Measurements from ENCODE around the gene TJP3. TPM values are rescaled to one million over a fixed set of nuclear protein-coding genes. Genes with fewer than 3 reads are reported as not detected.
A peak's percentile ranks its signal among the peaks of the same experiment; 100 is the strongest.

Gene TJP3
- total and polyA plus RNA-seq, 10 of the 15 experiments (the other 5 are each of a cell fraction or from before 2014, with no cell fraction given): 0.04 to 1.2 (median 0.29) TPM; not detected in 6

GRCh38 chr19:3707868-3708206 is 347 bp upstream of the TJP3 start (continued):
- TF ChIP-seq RAD21 (IDR thresholded peaks at IDR 0.05; ENCODE audit: insufficient read depth, low read depth, low read length) (no peak), ZBTB11 (CRISPR knock-in tag; IDR thresholded peaks at IDR 0.05) (no peak), WRNIP1 (IDR thresholded peaks at IDR 0.05; ENCODE audit: borderline replicate concordance, low read depth, low read length) (no peak), E4F1 (IDR thresholded peaks at IDR 0.05; ENCODE audit: borderline replicate concordance, partially characterized antibody) (no peak), ZBED1 (IDR thresholded peaks at IDR 0.05; ENCODE audit: borderline replicate concordance) (no peak)

- ChIA-PET RAD21 (ENCODE audit: unreplicated experiment) (interaction anchor here (0.7 to 1.1 kb wide), 2 partner anchors 14 to 225 kb away, joined by 3 read pairs; no protein-coding TSS in a partner anchor), CTCF (interaction anchor here (0.8 kb wide), 1 partner anchor 225 kb away, joined by 4 read pairs; no protein-coding TSS in a partner anchor), SMC1A (ENCODE audit: uncharacterized antibody, unreplicated experiment) (no interaction called here), POLR2A (interaction anchor here (0.7 kb wide), 1 partner anchor 207 kb away, joined by 3 read pairs; no protein-coding TSS in a partner anchor)
- Histone ChIP-seq H3K79me2 (ENCODE audit: control insufficient read depth, insufficient read depth, low read length) (no peaks in the 10 kb centered on the region), H3K4me3 (no peak overlapping the region), H3K36me3 (ENCODE audit: control insufficient read depth in 2 of 2, insufficient read depth in 2 of 2, low read length in 1 of 2) (no peaks in the 10 kb centered on the region), H4K20me1 (ENCODE audit: control insufficient read depth, insufficient read depth) (no peaks in the 10 kb centered on the region), H3K4me1 (ENCODE audit: control insufficient read depth, insufficient read depth, low read length) (no peaks in the 10 kb centered on the region), H2AFZ (ENCODE audit: control insufficient read depth, low read depth, low read length) (no peak overlapping the region), H3K27ac (ENCODE audit: control insufficient read depth, insufficient read depth) (no peak overlapping the region), H3K9me3 (replicated peaks; ENCODE audit: control insufficient read depth, insufficient read depth, low read length) (no peaks in the 10 kb centered on the region), H3K27me3 (replicated peaks in 1 of 2; ENCODE audit: control insufficient read depth in 2 of 2, insufficient read depth in 2 of 2, low read length in 1 of 2) (no peaks in the 10 kb centered on the region), H3K4me2 (ENCODE audit: control insufficient read depth, insufficient read depth) (no peak overlapping the region), H3K9ac (ENCODE audit: control insufficient read depth, insufficient read depth, low read length) (no peak overlapping the region)
- intact Hi-C loops (cut with micrococcal nuclease; ENCODE audit: unreplicated experiment) (loop anchor here (5.0 kb wide), 1 partner anchor 492 kb away; no protein-coding TSS in a partner anchor), in situ Hi-C loops (cut with MboI) (no loop called here)
- no TSS peak for BruUV-seq (replicated peaks)
- no peak for FAIRE-seq
- 43% methylated on average over 20 of the region's 20 CpGs for WGBS (ENCODE audit: insufficient coverage, insufficient replicate concordance, low lambda C conversion rate, missing lambda C conversion rate)
- peak; percentile 52 for ATAC-seq
- DNase-seq (ENCODE audit: low read depth, low spot score): no peak
- TF ChIP-seq ZNF274 (IDR thresholded peaks at IDR 0.05; ENCODE audit: insufficient read depth, insufficient read length) (no peak), BACH1 (IDR thresholded peaks at IDR 0.05; ENCODE audit: borderline replicate concordance) (no peak), ATF7 (IDR thresholded peaks at IDR 0.05; ENCODE audit: low read depth) (no peak), CBX3 (IDR thresholded peaks at IDR 0.05; ENCODE audit: borderline replicate concordance, low read depth) (no peak), HCFC1 (IDR thresholded peaks at IDR 0.05; ENCODE audit: low read length) (no peak), MTA2 (IDR thresholded peaks at IDR 0.05; ENCODE audit: low read depth) (no peak), NFYA (IDR thresholded peaks at IDR 0.05; ENCODE audit: borderline replicate concordance, low read depth, low read length) (no peak), KDM1A (IDR thresholded peaks at IDR 0.05; ENCODE audit: borderline replicate concordance) (no peak)
- TF ChIP-seq, protein P1, sequence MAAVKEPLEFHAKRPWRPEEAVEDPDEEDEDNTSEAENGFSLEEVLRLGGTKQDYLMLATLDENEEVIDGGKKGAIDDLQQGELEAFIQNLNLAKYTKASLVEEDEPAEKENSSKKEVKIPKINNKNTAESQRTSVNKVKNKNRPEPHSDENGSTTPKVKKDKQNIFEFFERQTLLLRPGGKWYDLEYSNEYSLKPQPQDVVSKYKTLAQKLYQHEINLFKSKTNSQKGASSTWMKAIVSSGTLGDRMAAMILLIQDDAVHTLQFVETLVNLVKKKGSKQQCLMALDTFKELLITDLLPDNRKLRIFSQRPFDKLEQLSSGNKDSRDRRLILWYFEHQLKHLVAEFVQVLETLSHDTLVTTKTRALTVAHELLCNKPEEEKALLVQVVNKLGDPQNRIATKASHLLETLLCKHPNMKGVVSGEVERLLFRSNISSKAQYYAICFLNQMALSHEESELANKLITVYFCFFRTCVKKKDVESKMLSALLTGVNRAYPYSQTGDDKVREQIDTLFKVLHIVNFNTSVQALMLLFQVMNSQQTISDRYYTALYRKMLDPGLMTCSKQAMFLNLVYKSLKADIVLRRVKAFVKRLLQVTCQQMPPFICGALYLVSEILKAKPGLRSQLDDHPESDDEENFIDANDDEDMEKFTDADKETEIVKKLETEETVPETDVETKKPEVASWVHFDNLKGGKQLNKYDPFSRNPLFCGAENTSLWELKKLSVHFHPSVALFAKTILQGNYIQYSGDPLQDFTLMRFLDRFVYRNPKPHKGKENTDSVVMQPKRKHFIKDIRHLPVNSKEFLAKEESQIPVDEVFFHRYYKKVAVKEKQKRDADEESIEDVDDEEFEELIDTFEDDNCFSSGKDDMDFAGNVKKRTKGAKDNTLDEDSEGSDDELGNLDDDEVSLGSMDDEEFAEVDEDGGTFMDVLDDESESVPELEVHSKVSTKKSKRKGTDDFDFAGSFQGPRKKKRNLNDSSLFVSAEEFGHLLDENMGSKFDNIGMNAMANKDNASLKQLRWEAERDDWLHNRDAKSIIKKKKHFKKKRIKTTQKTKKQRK (IDR thresholded peaks at IDR 0.05; ENCODE audit: low read depth, low read length): no peak
These were observed 2.2 kb downstream of the TJP3 start for GRCh38 chr19:3710265-3710812.

All from GM12878 (cell line).